AG04450 (cell line): ENCODE data around the gene SLC22A16. TPM values are rescaled to one million over a fixed set of nuclear protein-coding genes. Genes with fewer than 3 reads are reported as not detected.

Experiments used
- CTCF ChIA-PET: fragments of 300-600, 350-600 bp; formaldehyde crosslinking; extraction: SDS; loops from one replicate; lab custom pipeline; 2022; ENCODE audit warnings: antibody characterized with exemption, inconsistent platforms; lab: Charles Lee
- POLR2A ChIA-PET: fragments of 350-600 bp; formaldehyde crosslinking; extraction: SDS; loops from one replicate; lab custom pipeline; 2021; ENCODE audit warnings: antibody characterized with exemption, inconsistent platforms; lab: Yijun Ruan, JAX
- DNase-seq: peaks from one replicate; pipeline ENCODE4 v3.0.0-alpha.2; 2011; ENCODE audit warnings: low read depth, low spot score
- H3K27ac ChIP-seq: one replicate; pipeline ENCODE4 v1.5.1; 2012; ENCODE audit warnings: low read depth, low read length, control low read depth
- H3K27me3 ChIP-seq: one replicate; pipeline ENCODE4 v1.6.0; 2012; ENCODE audit warnings: low read length; ENCODE audit not compliant: control insufficient read depth, insufficient read depth
- H3K4me3 ChIP-seq: 2 replicates; pipeline ENCODE4 v1.5.1; 2011; ENCODE audit warnings: mild to moderate bottlenecking, low read depth, low read length, control low read depth
- H3K9me3 ChIP-seq: 2 replicates; pipeline ENCODE4 v1.5.1; 2012; ENCODE audit warnings: low read length; ENCODE audit not compliant: control insufficient read depth, insufficient read depth
- polyA plus RNA-seq: library from polyadenylated mRNA; depleted of rRNA; stranded (reverse); fragments of >200 nt; gene quantifications from 2 replicates; pipeline ENCODE4 v1.2.3, GENCODE V29; 2011
- TF ChIP-seq, protein P1 (sequence below): IDR thresholded peaks from 2 replicates; pipeline ENCODE4 v1.5.1; 2011; ENCODE audit warnings: low read depth, low read length, control low read depth, inconsistent platforms

SLC22A16 gene
- polyA plus RNA-seq, 1 experiment: 0.12 TPM

DNA sequence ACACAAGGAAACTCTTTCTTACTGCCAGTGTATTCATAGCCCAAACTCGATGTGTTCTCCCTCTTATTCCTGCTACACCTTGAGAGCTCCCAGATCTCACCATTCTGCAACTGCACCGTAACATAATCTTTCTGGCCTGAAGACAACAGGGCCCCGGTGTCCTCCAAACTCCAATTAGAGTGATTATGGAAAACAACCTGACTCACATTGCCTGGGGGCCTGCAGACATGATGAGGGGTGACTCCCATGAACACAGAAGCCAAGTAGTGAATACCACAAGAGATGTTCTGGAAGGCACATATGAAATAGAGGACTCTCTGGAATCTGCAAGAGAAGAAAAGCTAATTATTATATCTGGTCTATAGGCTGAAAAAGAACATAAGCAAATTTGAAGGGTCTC, 19.7 kb downstream of the SLC22A16 start:
- TF ChIP-seq, protein P1, sequence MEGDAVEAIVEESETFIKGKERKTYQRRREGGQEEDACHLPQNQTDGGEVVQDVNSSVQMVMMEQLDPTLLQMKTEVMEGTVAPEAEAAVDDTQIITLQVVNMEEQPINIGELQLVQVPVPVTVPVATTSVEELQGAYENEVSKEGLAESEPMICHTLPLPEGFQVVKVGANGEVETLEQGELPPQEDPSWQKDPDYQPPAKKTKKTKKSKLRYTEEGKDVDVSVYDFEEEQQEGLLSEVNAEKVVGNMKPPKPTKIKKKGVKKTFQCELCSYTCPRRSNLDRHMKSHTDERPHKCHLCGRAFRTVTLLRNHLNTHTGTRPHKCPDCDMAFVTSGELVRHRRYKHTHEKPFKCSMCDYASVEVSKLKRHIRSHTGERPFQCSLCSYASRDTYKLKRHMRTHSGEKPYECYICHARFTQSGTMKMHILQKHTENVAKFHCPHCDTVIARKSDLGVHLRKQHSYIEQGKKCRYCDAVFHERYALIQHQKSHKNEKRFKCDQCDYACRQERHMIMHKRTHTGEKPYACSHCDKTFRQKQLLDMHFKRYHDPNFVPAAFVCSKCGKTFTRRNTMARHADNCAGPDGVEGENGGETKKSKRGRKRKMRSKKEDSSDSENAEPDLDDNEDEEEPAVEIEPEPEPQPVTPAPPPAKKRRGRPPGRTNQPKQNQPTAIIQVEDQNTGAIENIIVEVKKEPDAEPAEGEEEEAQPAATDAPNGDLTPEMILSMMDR: no peak

DNA sequence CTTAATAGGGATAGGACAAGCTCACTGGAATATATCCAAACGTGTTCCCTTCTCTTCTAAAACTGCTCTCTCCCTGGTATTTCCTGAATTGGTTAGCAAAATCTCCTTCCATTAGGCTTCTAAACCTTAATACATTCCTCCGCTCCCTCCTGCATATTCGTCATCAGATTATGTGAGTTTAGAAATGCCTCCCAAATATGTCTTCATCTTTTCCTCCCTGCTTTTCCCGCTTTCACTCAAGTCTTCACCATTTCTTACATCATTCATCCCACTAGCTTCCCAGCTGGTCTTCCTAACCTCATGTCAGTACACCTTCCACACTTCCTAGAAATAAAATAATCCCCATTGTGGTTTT, 26.9 kb downstream of the SLC22A16 start:
- Histone ChIP-seq H3K27ac (no peak overlapping the region), H3K9me3 (no peaks in the 10 kb centered on the region), H3K4me3 (no peak overlapping the region), H3K27me3 (peaks cover 2% of the 10 kb centered on the region)
- CTCF ChIA-PET: interaction anchor here (0.6 kb wide), 1 partner anchor 12 kb away, joined by 3 read pairs; no protein-coding TSS in a partner anchor
- TF ChIP-seq, protein P1: no peak
- POLR2A ChIA-PET: no interaction called here
- DNase-seq: no peak

More for the DNA sequence above, 19.7 kb downstream of the SLC22A16 start:
- H3K4me3 ChIP-seq: no peak overlapping the region
- peaks cover 5% of the 10 kb centered on the region for H3K27me3 ChIP-seq
- CTCF ChIA-PET: interaction anchor here (1.6 kb wide), 1 partner anchor 18 kb away, joined by 6 read pairs; no protein-coding TSS in a partner anchor
- H3K9me3 ChIP-seq: no peaks in the 10 kb centered on the region
- H3K27ac ChIP-seq: no peak overlapping the region
- POLR2A ChIA-PET: no interaction called here
- no peak for DNase-seq

- DNase-seq: no peak
- CTCF ChIA-PET: no interaction called here
- Histone ChIP-seq H3K4me3 (no peak overlapping the region), H3K27ac (no peak overlapping the region), H3K27me3 (peaks cover 2% of the 10 kb centered on the region), H3K9me3 (no peaks in the 10 kb centered on the region)
- POLR2A ChIA-PET: no interaction called here
- TF ChIP-seq, protein P1: no peak
Measured at GRCh38 chr6:110448846-110449540, 27.4 kb downstream of the SLC22A16 start.

GRCh38 chr6:110447761-110448160, 28.7 kb downstream of the SLC22A16 start:
- no peaks in the 10 kb centered on the region for H3K9me3 ChIP-seq
- ChIA-PET CTCF (no interaction called here), POLR2A (no interaction called here)
- no peak overlapping the region for H3K27ac ChIP-seq
- H3K27me3 ChIP-seq: peaks cover 2% of the 10 kb centered on the region
- TF ChIP-seq, protein P1: no peak
- DNase-seq: no peak
- H3K4me3 ChIP-seq: no peak overlapping the region

DNA sequence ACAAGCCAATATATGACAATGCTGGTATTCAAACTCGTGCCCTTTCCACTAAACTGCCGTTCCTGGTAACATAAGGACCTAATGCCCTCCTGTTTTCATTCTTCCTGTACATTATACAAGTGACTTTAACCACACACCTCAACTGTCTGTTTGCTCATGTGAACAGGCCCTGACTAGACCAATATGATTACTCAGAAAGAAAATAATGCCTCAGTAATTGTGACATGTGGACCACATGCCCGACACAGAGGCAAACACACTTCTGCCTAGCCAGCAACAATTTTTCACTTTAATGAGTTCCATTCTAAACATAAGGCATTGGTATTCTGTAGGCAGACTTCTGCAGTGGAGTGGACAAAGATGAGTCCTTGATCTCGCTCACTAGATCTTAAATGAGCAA, 30.0 kb downstream of the SLC22A16 start:
- H3K4me3 ChIP-seq: no peak overlapping the region
- H3K27me3 ChIP-seq: peaks cover 8% of the 10 kb centered on the region
- no peaks in the 10 kb centered on the region for H3K9me3 ChIP-seq
- no peak for DNase-seq
- POLR2A ChIA-PET: no interaction called here
- CTCF ChIA-PET: interaction anchor here (0.8 kb wide), 1 partner anchor 55 kb away, joined by 3 read pairs; no protein-coding TSS in a partner anchor
- TF ChIP-seq, protein P1: no peak
- no peak overlapping the region for H3K27ac ChIP-seq
